ENCODE data around the gene PTPRR.

The PTPRR gene

GRCh38 chr12:70759161-70759918, 161.2 kb downstream of the PTPRR start:
- no peak overlapping the region for H2AFZ ChIP-seq
- H3K4me3 ChIP-seq (ENCODE audit: low read depth, low read length), result no peak overlapping the region
- no peak overlapping the region for H3K9ac ChIP-seq
- no peaks in the 10 kb centered on the region for H3K27me3 ChIP-seq (ENCODE audit: control insufficient read depth, insufficient read depth, low read length)
- no peaks in the 10 kb centered on the region for H3K79me2 ChIP-seq
- H3K27ac ChIP-seq, result no peak overlapping the region
- no peak overlapping the region for H3K4me2 ChIP-seq (ENCODE audit: low read length)
- H3K36me3 ChIP-seq (ENCODE audit: control insufficient read depth, insufficient read depth, low read length), result no peaks in the 10 kb centered on the region
- no peak for TF ChIP-seq CTCF (IDR thresholded peaks at IDR 0.05)
- no peaks in the 10 kb centered on the region for H3K9me3 ChIP-seq (ENCODE audit: control insufficient read depth, low read length)
- H3K4me1 ChIP-seq, result no peaks in the 10 kb centered on the region

DNA sequence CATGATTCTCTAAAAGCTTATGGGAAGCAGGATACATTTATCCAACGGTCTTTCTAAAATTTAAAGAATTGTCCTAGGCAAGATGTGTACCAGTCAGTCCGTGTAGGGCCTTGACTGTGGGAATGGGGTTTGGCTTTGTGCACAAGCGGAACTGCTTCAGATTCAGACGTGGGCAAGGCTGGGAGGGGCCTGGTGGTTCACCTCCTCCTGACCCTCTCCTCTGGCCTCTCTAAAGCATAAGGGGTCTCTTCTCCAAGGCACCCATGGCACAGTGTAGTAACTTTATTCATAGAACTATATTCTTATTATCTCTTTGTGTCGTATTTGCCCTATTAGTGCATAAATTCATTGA, 162.1 kb downstream of the PTPRR start:
- no peaks in the 10 kb centered on the region for H3K4me1 ChIP-seq
- H3K79me2 ChIP-seq, result no peaks in the 10 kb centered on the region
- H3K4me3 ChIP-seq (ENCODE audit: low read depth, low read length), result no peak overlapping the region
- no peak for TF ChIP-seq CTCF (IDR thresholded peaks at IDR 0.05)
- no peaks in the 10 kb centered on the region for H3K27me3 ChIP-seq (ENCODE audit: control insufficient read depth, insufficient read depth, low read length)
- H3K9ac ChIP-seq, result no peak overlapping the region
- no peak overlapping the region for H3K4me2 ChIP-seq (ENCODE audit: low read length)
- H3K27ac ChIP-seq, result no peak overlapping the region
- no peaks in the 10 kb centered on the region for H3K9me3 ChIP-seq (ENCODE audit: control insufficient read depth, low read length)
- no peaks in the 10 kb centered on the region for H3K36me3 ChIP-seq (ENCODE audit: control insufficient read depth, insufficient read depth, low read length)
- H2AFZ ChIP-seq, result no peak overlapping the region

DNA sequence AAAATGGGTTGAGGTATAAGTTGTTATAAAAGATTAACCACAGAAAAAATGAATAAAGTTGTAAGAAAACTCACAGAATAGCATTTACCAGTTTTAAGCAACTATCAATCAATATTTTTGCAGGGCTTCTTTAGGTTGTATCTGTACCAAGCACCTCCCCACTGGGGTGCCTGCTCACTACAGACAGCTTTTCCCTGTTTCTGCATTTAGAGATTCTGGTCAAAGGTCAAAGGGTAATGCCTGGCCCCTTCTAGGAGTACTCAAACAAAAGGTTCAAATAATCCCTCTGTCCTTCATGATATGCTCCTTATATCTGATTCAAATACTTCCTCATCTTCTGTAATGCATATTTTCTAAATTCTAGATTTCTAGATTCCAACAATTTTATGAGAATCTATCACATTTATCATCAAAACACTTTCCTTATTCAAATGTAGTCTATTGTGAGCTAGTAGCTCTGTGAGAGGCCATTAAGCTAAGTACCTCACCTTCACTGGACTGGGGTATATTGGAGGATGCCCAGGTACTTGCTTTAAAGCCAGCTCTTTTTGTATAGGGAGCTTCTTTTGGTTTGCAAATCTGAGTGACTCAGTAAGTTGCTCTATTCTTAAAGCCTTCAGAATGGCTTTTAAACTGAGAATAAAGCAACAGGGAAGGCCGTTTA, 162.6 kb downstream of the PTPRR start:
- H3K9ac ChIP-seq, result no peak overlapping the region
- no peak overlapping the region for H3K4me3 ChIP-seq (ENCODE audit: low read depth, low read length)
- H3K4me2 ChIP-seq (ENCODE audit: low read length), result no peak overlapping the region
- H3K36me3 ChIP-seq (ENCODE audit: control insufficient read depth, insufficient read depth, low read length), result no peaks in the 10 kb centered on the region
- no peak overlapping the region for H3K27ac ChIP-seq
- no peaks in the 10 kb centered on the region for H3K79me2 ChIP-seq
- H3K4me1 ChIP-seq, result no peaks in the 10 kb centered on the region
- H3K9me3 ChIP-seq (ENCODE audit: control insufficient read depth, low read length), result no peaks in the 10 kb centered on the region
- H2AFZ ChIP-seq, result no peak overlapping the region
- TF ChIP-seq CTCF (IDR thresholded peaks at IDR 0.05), result no peak
- H3K27me3 ChIP-seq (ENCODE audit: control insufficient read depth, insufficient read depth, low read length), result no peaks in the 10 kb centered on the region

- TF ChIP-seq CTCF (IDR thresholded peaks at IDR 0.05), result no peak
- Histone ChIP-seq H3K9me3 (ENCODE audit: control insufficient read depth, low read length) (no peaks in the 10 kb centered on the region), H2AFZ (no peak overlapping the region), H3K9ac (no peak overlapping the region), H3K27me3 (ENCODE audit: control insufficient read depth, insufficient read depth, low read length) (no peaks in the 10 kb centered on the region), H3K79me2 (no peaks in the 10 kb centered on the region), H3K36me3 (ENCODE audit: control insufficient read depth, insufficient read depth, low read length) (no peaks in the 10 kb centered on the region), H3K4me3 (ENCODE audit: low read depth, low read length) (no peak overlapping the region), H3K4me2 (ENCODE audit: low read length) (no peak overlapping the region), H3K4me1 (no peaks in the 10 kb centered on the region), H3K27ac (no peak overlapping the region)
These were observed 163.7 kb downstream of the PTPRR start for GRCh38 chr12:70756791-70757190.

DNA sequence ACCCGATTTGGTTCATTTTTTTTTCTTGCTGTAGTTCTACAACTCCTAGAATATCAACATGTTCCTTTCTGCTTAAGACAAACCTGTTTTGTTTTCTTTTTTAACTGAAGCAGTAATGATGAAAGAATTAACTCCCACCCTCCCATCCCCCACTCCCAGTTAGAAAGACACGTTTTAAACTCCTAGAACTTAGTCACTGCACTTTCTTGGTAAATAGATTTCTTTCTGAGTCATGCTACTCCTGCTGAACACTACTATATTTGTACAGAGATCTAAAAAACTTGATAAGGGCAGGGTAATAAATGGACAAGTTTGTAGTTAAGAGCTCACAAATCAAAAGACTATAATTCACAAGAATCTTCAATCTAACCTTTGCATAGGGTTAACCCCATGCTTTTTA, 164.4 kb downstream of the PTPRR start:
- no peak overlapping the region for H3K27ac ChIP-seq
- TF ChIP-seq CTCF (IDR thresholded peaks at IDR 0.05), result no peak
- H3K9ac ChIP-seq, result no peak overlapping the region
- H3K27me3 ChIP-seq (ENCODE audit: control insufficient read depth, insufficient read depth, low read length), result no peaks in the 10 kb centered on the region
- H3K4me1 ChIP-seq, result no peaks in the 10 kb centered on the region
- H3K36me3 ChIP-seq (ENCODE audit: control insufficient read depth, insufficient read depth, low read length), result no peaks in the 10 kb centered on the region
- no peaks in the 10 kb centered on the region for H3K79me2 ChIP-seq
- no peaks in the 10 kb centered on the region for H3K9me3 ChIP-seq (ENCODE audit: control insufficient read depth, low read length)
- no peak overlapping the region for H3K4me3 ChIP-seq (ENCODE audit: low read depth, low read length)
- no peak overlapping the region for H3K4me2 ChIP-seq (ENCODE audit: low read length)
- H2AFZ ChIP-seq, result no peak overlapping the region

Data from parathyroid adenoma (tissue), 2 donors.